Panc1 (cell line): ENCODE data around the gene POTEJ.
"Not testable (repeated sequence)": the region's sequence is repeated elsewhere in the genome, so short reads cannot be mapped to it uniquely, and the experiment has no call there.

Experiments
- POLR2AphosphoS5 ChIP-seq: IDR thresholded peaks from 2 replicates; pipeline ENCODE4 v1.6.1; 2012; ENCODE audit warnings: mild to moderate bottlenecking, low read depth, low read length, moderate library complexity
- SIN3A ChIP-seq: IDR thresholded peaks from 2 replicates; pipeline ENCODE4 v1.6.1; 2012; ENCODE audit warnings: low read depth, mild to moderate bottlenecking, low read length, moderate library complexity, borderline replicate concordance; ENCODE audit not compliant: insufficient read depth
- TCF7L2 ChIP-seq: IDR thresholded peaks from 2 replicates; pipeline ENCODE4 v1.6.1; 2011; ENCODE audit warnings: mild to moderate bottlenecking, low read depth, low read length, inconsistent platforms
- TF ChIP-seq, protein P1 (sequence below): fragments of 450-650 bp; IDR thresholded peaks from 2 replicates; pipeline ENCODE4 v1.5.1; 2017; ENCODE audit warnings: mild to moderate bottlenecking
- TF ChIP-seq, protein P2 (sequence below), 2 experiments: IDR thresholded peaks; 2 replicates each; pipeline ENCODE4 v1.6.1; 2011 to 2012; ENCODE audit warnings: low read depth in 2 of 2, control low read depth in 1 of 2, low read length in 1 of 2, mild to moderate bottlenecking in 1 of 2, moderate library complexity in 1 of 2; ENCODE audit not compliant: insufficient read depth in 1 of 2

DNA sequence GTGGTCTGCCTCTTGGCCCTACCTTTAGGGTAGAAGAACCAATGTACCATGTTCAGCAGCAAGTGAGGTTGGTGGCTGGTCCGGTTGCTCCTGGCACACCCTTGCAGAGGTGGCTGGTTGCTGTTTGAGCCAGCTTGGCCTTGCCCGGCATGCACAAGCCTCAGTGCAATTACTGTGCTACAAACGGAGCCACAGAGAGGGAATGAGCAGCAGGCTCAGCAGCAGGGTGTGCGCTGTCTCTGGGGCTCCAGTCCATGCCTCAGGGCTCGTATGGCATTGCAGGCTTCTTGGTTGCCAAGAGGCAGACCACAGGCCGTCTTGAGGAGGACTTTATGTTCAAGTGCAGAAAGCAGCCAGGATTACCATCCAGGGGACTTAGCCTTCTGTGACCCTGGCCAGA, 53.3 kb downstream of the POTEJ start:
- TF ChIP-seq, protein P1, sequence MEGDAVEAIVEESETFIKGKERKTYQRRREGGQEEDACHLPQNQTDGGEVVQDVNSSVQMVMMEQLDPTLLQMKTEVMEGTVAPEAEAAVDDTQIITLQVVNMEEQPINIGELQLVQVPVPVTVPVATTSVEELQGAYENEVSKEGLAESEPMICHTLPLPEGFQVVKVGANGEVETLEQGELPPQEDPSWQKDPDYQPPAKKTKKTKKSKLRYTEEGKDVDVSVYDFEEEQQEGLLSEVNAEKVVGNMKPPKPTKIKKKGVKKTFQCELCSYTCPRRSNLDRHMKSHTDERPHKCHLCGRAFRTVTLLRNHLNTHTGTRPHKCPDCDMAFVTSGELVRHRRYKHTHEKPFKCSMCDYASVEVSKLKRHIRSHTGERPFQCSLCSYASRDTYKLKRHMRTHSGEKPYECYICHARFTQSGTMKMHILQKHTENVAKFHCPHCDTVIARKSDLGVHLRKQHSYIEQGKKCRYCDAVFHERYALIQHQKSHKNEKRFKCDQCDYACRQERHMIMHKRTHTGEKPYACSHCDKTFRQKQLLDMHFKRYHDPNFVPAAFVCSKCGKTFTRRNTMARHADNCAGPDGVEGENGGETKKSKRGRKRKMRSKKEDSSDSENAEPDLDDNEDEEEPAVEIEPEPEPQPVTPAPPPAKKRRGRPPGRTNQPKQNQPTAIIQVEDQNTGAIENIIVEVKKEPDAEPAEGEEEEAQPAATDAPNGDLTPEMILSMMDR, result not testable (repeated sequence)
- TF ChIP-seq, protein P2, sequence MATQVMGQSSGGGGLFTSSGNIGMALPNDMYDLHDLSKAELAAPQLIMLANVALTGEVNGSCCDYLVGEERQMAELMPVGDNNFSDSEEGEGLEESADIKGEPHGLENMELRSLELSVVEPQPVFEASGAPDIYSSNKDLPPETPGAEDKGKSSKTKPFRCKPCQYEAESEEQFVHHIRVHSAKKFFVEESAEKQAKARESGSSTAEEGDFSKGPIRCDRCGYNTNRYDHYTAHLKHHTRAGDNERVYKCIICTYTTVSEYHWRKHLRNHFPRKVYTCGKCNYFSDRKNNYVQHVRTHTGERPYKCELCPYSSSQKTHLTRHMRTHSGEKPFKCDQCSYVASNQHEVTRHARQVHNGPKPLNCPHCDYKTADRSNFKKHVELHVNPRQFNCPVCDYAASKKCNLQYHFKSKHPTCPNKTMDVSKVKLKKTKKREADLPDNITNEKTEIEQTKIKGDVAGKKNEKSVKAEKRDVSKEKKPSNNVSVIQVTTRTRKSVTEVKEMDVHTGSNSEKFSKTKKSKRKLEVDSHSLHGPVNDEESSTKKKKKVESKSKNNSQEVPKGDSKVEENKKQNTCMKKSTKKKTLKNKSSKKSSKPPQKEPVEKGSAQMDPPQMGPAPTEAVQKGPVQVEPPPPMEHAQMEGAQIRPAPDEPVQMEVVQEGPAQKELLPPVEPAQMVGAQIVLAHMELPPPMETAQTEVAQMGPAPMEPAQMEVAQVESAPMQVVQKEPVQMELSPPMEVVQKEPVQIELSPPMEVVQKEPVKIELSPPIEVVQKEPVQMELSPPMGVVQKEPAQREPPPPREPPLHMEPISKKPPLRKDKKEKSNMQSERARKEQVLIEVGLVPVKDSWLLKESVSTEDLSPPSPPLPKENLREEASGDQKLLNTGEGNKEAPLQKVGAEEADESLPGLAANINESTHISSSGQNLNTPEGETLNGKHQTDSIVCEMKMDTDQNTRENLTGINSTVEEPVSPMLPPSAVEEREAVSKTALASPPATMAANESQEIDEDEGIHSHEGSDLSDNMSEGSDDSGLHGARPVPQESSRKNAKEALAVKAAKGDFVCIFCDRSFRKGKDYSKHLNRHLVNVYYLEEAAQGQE (IDR thresholded peaks at IDR 0.05; ENCODE audit: insufficient read depth in 1 of 2, low read depth in 2 of 2, low read length in 1 of 2), result not testable (repeated sequence)
- TF ChIP-seq POLR2AphosphoS5, SIN3A, TCF7L2: not testable (repeated sequence)
